GM12873 (cell line): Measurements from ENCODE around the gene RBM5.

ENCODE experiments used
- TF ChIP-seq, protein P1 (sequence below): IDR thresholded peaks from 2 replicates; pipeline ENCODE4 v1.5.1; 2012; ENCODE audit warnings: low read depth, mild to moderate bottlenecking, moderate library complexity, low read length, control low read depth; ENCODE audit not compliant: insufficient read depth; ENCODE audit errors: missing control alignments

The RBM5 gene

DNA sequence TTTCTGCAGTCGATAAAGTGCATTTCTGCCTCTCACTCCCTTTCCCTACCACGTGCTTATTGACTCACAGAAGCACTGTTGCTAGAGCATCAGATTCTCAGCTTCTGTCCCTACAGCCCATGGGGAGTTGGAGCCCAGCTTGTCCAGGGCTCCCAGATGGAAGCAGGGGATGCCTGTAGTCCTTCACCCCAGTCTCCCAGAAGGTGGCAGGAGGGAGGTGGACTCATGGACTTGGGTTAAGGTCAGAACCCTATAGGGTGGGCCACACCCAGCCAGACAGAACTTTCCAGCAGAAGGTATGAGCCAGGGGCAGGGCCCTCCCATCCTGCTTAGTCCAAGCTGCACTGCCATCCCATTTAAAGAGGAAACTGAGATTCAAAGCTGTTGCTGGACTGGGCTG lies 33.4 kb downstream of the RBM5 start:
- TF ChIP-seq, protein P1, sequence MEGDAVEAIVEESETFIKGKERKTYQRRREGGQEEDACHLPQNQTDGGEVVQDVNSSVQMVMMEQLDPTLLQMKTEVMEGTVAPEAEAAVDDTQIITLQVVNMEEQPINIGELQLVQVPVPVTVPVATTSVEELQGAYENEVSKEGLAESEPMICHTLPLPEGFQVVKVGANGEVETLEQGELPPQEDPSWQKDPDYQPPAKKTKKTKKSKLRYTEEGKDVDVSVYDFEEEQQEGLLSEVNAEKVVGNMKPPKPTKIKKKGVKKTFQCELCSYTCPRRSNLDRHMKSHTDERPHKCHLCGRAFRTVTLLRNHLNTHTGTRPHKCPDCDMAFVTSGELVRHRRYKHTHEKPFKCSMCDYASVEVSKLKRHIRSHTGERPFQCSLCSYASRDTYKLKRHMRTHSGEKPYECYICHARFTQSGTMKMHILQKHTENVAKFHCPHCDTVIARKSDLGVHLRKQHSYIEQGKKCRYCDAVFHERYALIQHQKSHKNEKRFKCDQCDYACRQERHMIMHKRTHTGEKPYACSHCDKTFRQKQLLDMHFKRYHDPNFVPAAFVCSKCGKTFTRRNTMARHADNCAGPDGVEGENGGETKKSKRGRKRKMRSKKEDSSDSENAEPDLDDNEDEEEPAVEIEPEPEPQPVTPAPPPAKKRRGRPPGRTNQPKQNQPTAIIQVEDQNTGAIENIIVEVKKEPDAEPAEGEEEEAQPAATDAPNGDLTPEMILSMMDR: no peak

DNA sequence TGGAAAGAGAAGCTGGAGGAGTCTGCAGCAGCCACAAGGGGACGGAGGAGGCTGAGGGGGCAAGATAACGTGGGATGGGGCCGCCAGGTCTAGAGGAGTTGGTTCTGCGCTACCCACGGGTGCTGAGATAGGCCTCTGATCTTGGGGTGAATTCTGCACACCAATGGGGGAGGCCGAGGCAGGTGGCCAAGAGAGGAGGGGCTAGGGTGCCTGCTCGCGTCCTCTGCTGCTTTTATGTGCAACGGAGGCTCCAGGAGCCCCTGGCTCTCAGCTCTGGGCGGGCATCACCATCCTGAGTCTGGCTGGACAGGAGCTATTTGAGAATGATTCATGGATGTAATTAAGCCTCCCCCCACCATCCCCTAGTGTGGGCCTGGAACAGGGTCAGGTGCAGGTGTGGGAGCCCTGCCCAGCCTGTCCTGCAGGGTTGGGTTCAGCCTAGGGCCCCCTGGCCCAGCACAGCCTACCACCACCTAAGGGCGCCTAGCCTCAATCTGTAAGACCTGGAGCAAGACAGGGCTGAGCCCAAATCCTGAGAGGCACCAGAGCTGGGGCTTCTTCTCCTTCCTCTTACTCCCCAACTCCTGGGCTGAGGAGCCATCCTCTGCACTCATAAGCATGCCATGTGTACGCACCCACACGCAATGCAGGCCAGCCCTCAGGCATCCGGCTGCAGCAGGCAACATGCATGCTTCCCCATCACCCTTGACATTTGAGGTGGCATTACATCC lies 34.1 kb downstream of the RBM5 start:
- TF ChIP-seq, protein P1: no peak

DNA sequence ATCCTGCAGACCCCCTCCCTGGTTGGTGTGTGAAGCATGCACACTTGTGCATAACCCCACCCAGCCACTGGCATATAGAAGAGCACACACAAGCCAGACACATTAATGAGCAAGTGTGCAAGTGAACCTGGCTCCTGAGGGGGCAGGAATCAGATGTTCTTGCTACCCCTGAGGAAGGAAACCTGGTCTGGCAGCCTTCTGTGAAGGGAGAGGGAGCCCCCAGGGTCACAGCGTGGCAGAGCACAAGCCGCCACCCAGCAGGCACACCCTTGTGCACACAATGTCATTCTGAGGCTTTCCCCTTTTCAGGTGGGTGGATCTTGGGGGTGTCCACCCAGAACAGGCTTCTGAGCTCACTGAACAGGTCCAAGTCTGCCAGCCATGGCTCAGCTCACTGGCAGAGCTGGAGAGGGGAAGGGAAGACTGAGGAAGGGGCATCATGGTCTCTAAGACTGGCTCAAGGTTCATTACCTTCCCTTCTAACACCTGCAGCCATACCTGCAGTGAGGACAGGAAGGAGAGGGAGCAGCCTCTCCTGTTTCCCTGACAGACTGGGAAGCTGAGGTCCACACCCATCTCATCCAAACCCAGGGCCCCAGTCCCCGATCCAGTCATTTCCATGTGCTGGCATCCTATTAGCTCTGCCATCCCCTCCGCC lies 34.8 kb downstream of the RBM5 start:
- TF ChIP-seq, protein P1: no peak

- TF ChIP-seq, protein P1: no peak
Observed at GRCh38 chr3:50124052-50124799, 35.5 kb downstream of the RBM5 start.

- TF ChIP-seq, protein P1: no peak
Observed at GRCh38 chr3:50124800-50125178, 36.1 kb downstream of the RBM5 start.

DNA sequence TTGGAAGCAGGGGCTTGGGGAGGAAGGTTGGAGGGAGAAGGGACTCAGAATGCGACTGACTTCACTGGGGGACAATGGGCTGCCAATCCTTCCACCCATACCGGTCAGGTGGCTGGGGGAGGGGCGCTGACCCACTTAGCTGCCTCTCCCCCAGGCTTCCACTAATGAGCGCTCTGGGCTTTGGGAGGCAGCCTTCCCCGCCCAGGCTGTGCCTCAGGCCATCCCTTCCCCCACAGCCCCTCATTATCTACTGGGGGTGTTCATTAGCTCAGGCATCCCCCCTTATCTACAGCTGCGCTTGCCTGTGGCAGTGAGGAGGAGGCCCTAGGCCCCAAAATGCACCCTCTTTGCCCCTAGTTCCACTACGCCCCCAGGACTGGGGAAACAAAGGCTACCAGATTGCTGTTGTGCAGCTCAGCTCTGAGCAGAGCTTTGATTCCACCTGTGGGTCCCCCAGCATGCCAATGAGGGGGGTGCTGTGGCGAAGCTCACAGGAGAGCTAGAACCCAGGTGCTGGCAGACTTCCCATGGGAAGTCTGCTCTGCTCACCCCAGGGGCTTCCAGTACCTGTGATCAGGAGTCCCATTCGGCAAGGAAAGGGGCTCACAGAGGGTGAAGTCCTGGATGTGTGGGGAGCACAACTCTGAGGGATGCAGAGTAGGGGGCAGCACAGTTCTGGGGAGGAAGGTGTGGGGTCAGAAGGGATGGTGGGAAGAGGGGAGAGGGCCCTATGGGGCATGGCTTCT lies 37.0 kb downstream of the RBM5 start:
- TF ChIP-seq, protein P1: no peak
